HepG2 (cell line): Measurements from ENCODE around the gene CDK6. TPM values are rescaled to one million over a fixed set of nuclear protein-coding genes. Genes with fewer than 3 reads are reported as not detected.

ENCODE experiments used
- ELF3 ChIP-seq: IDR thresholded peaks from 2 replicates; pipeline ENCODE4 v1.6.1; 2016; ENCODE audit warnings: missing genetic modification reagents, missing compliant biosample characterization
- FOXP1 ChIP-seq, 2 experiments: fragments of 450-650 bp in 1 of 2; IDR thresholded peaks; 2 replicates each; pipeline ENCODE4 v1.6.1; 2017 to 2018; ENCODE audit warnings: antibody characterized with exemption in 1 of 2
- GATAD2A ChIP-seq: IDR thresholded peaks from 2 replicates; pipeline ENCODE4 v1.6.1; 2016
- GZF1 ChIP-seq: sonication (generic); formaldehyde crosslinking; IDR thresholded peaks from 2 replicates; pipeline ENCODE4 v1.5.1; 2020; ENCODE audit warnings: mild to moderate bottlenecking, missing genetic modification reagents
- PCBP2 ChIP-seq: fragments of 200-400 bp; formaldehyde crosslinking; optimal IDR thresholded peaks from 2 replicates; pipeline ENCODE3; 2018; ENCODE audit warnings: low read length, low read depth; ENCODE audit not compliant: poor library complexity, severe bottlenecking
- PITX1 ChIP-seq: sonication (generic); formaldehyde crosslinking; IDR thresholded peaks from 2 replicates; pipeline ENCODE4 v1.5.1; 2020; ENCODE audit warnings: mild to moderate bottlenecking, missing genetic modification reagents
- RAD51 ChIP-seq: fragments of 450-650 bp; IDR thresholded peaks from 2 replicates; pipeline ENCODE4 v1.6.1; 2016; ENCODE audit warnings: borderline replicate concordance
- RBFOX2 ChIP-seq: fragments of 200-400 bp; formaldehyde crosslinking; IDR thresholded peaks from 2 replicates; pipeline ENCODE4 v1.6.1; 2017; ENCODE audit warnings: low read depth, mild to moderate bottlenecking, low read length
- REL ChIP-seq: sonication (generic); formaldehyde crosslinking; conservative IDR thresholded peaks from 2 replicates; pipeline ENCODE4 v1.8.0; 2022; ENCODE audit warnings: mild to moderate bottlenecking, missing genetic modification reagents, moderate library complexity
- SALL2 ChIP-seq: sonication (generic); formaldehyde crosslinking; IDR thresholded peaks from 2 replicates; pipeline ENCODE4 v1.8.1; 2023; ENCODE audit warnings: mild to moderate bottlenecking, missing genetic modification reagents, inconsistent platforms
- STAT5B ChIP-seq: sonication (generic); formaldehyde crosslinking; IDR thresholded peaks from 2 replicates; pipeline ENCODE4 v1.4.0; 2020; ENCODE audit warnings: missing genetic modification reagents
- TBP ChIP-seq: sonication (generic); formaldehyde crosslinking; IDR thresholded peaks from 2 replicates; pipeline ENCODE4 v1.5.0; 2020; ENCODE audit warnings: missing genetic modification reagents
- TGIF2 ChIP-seq: IDR thresholded peaks from 2 replicates; pipeline ENCODE4 v1.6.1; 2016; ENCODE audit warnings: control low read depth, missing compliant biosample characterization
- ZFP37 ChIP-seq: sonication (generic); formaldehyde crosslinking; IDR thresholded peaks from 2 replicates; pipeline ENCODE4 v1.4.0; 2020; ENCODE audit warnings: missing genetic modification reagents, borderline replicate concordance
- ZNF12 ChIP-seq: sonication (generic); formaldehyde crosslinking; IDR thresholded peaks from 2 replicates; pipeline ENCODE4 v1.5.0; 2020; ENCODE audit warnings: missing genetic modification reagents
- ZNF260 ChIP-seq: sonication (generic); formaldehyde crosslinking; IDR thresholded peaks from 2 replicates; pipeline ENCODE4 v1.4.0; 2020; ENCODE audit warnings: missing genetic modification reagents, low read depth, mild to moderate bottlenecking, borderline replicate concordance
- ZNF331 ChIP-seq: sonication (generic); formaldehyde crosslinking; IDR thresholded peaks from 2 replicates; pipeline ENCODE4 v1.4.0; 2020; ENCODE audit warnings: missing genetic modification reagents
- ZNF354B ChIP-seq: sonication (generic); formaldehyde crosslinking; IDR thresholded peaks from 2 replicates; pipeline ENCODE4 v1.8.0; 2022; ENCODE audit warnings: mild to moderate bottlenecking, missing genetic modification reagents
- ZNF44 ChIP-seq: sonication (generic); formaldehyde crosslinking; IDR thresholded peaks from 2 replicates; pipeline ENCODE4 v1.5.1; 2020; ENCODE audit warnings: mild to moderate bottlenecking, missing genetic modification reagents
- polyA plus RNA-seq, 8 experiments: library from polyadenylated mRNA; depleted of rRNA in 3 of 8; stranded (reverse) in 7 of 8; unstranded in 1 of 8; fragments of >200 nt; fragmentation: Illumina TruSeq in 4 of 8; extraction: Trizol in 4 of 8; gene quantifications; 2 replicates each; pipeline versions ENCODE4 v1.2.1 to v1.2.3, GENCODE V29; 2011 to 2016; ENCODE audit warnings: low read depth in 4 of 8, missing spikeins in 1 of 8, mixed read lengths in 1 of 8; ENCODE audit not compliant: insufficient read depth in 1 of 8
- total RNA-seq, 5 experiments: library from RNA; depleted of rRNA; stranded (reverse); fragments of >200 nt; fragmentation: Illumina TruSeq; extraction: Trizol; gene quantifications; 2 replicates each; pipeline ENCODE4 v1.2.3, GENCODE V29; 2016; ENCODE audit warnings: low read depth in 1 of 5
- TF ChIP-seq, protein P1 (sequence below): fragments of 450-650 bp; IDR thresholded peaks from 2 replicates; pipeline ENCODE4 v1.6.1; 2016
- TF ChIP-seq, protein P2 (sequence below): sonication (generic); formaldehyde crosslinking; IDR thresholded peaks from 2 replicates; pipeline ENCODE4 v1.5.1; 2020; ENCODE audit warnings: missing genetic modification reagents, mild to moderate bottlenecking, borderline replicate concordance
- TF ChIP-seq, protein P3 (sequence below): sonication (generic); formaldehyde crosslinking; IDR thresholded peaks from 2 replicates; pipeline ENCODE4 v1.5.1; 2020; ENCODE audit warnings: mild to moderate bottlenecking, missing genetic modification reagents

The CDK6 gene
- total and polyA plus RNA-seq, 2 of the 13 experiments (the other 11 are each of a cell fraction or from before 2014, with no cell fraction given), result 34.6 to 90.8 TPM

DNA sequence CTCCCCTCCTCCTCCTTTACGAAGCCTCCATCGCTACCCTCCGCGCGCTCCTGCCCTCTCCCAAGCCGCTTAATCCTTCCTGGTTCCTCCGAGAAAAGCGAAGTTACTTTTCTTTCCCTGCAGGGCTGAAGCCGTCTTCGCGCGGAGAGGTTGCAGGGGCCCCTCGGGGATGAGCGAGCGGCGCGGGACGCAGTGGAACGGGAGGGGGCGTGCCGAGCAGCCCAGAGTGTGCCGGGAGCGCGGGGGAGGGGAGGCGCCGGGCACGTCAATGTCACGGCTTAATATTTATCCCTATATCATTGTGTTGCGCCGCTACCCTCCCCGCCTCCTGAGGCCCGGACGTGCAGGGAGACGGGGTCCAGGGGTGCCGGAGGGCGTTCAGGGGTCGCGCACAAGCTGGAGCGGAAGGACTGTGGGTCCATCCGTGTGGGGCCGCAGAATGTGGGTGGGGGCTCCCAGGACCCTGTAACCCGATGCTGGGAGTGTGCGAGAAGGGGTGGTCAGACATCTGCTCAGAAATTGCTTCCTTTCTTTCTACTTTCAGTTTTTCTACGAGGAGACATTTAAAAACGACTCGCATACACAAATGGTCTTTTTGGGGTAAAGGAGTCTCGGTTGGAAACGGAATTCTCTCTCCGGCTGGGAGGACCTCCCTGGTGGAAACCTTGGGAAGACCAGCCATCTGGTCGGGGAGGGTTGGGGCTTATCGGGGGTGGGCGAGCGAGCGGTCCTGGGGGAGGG lies 2.4 kb downstream of the CDK6 start (continued):
- TF ChIP-seq FOXP1 (IDR thresholded peaks at IDR 0.05) (no peak), FOXP1 (CRISPR knock-in tag; IDR thresholded peaks at IDR 0.05) (peak; percentile 50), ELF3 (CRISPR knock-in tag) (peak; percentile 84), PCBP2 (no peak), ZFP37 (CRISPR knock-in tag) (no peak; the same call in 1 of the 2 replicates), GZF1 (CRISPR knock-in tag) (peak; percentile 45; the same call in 1 of the 2 replicates), STAT5B (CRISPR knock-in tag) (0 out of 2 replicates have a peak, but pooled peaks have one; percentile 17), TBP (CRISPR knock-in tag) (peak; percentile 79; the same call in 1 of the 2 replicates), ZNF44 (CRISPR knock-in tag) (peak; percentile 39; the same call in 1 of the 2 replicates), REL (0 out of 2 replicates have a peak, but pooled peaks have one; percentile 50), ZNF260 (no peak), PITX1 (CRISPR knock-in tag) (peak; percentile 84), TGIF2 (CRISPR knock-in tag) (peak; percentile 85), ZNF354B (CRISPR knock-in tag) (no peak), ZNF331 (CRISPR knock-in tag) (peak; percentile 60; the same call in 1 of the 2 replicates), RBFOX2 (peak; percentile 73; the same call in 1 of the 2 replicates), ZNF12 (CRISPR knock-in tag) (no peak), RAD51 (no peak), SALL2 (CRISPR knock-in tag) (peak; percentile 76), GATAD2A (CRISPR knock-in tag) (peak; percentile 74)
- TF ChIP-seq, protein P1, sequence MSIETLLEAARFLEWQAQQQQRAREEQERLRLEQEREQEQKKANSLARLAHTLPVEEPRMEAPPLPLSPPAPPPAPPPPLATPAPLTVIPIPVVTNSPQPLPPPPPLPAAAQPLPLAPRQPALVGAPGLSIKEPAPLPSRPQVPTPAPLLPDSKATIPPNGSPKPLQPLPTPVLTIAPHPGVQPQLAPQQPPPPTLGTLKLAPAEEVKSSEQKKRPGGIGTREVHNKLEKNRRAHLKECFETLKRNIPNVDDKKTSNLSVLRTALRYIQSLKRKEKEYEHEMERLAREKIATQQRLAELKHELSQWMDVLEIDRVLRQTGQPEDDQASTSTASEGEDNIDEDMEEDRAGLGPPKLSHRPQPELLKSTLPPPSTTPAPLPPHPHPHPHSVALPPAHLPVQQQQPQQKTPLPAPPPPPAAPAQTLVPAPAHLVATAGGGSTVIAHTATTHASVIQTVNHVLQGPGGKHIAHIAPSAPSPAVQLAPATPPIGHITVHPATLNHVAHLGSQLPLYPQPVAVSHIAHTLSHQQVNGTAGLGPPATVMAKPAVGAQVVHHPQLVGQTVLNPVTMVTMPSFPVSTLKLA, result 0 out of 2 replicates have a peak, but pooled peaks have one; percentile 31
- TF ChIP-seq, protein P2, sequence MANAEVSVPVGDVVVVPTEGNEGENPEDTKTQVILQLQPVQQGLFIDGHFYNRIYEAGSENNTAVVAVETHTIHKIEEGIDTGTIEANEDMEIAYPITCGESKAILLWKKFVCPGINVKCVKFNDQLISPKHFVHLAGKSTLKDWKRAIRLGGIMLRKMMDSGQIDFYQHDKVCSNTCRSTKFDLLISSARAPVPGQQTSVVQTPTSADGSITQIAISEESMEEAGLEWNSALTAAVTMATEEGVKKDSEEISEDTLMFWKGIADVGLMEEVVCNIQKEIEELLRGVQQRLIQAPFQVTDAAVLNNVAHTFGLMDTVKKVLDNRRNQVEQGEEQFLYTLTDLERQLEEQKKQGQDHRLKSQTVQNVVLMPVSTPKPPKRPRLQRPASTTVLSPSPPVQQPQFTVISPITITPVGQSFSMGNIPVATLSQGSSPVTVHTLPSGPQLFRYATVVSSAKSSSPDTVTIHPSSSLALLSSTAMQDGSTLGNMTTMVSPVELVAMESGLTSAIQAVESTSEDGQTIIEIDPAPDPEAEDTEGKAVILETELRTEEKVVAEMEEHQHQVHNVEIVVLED (CRISPR knock-in tag), result peak; percentile 82
- TF ChIP-seq, protein P3, sequence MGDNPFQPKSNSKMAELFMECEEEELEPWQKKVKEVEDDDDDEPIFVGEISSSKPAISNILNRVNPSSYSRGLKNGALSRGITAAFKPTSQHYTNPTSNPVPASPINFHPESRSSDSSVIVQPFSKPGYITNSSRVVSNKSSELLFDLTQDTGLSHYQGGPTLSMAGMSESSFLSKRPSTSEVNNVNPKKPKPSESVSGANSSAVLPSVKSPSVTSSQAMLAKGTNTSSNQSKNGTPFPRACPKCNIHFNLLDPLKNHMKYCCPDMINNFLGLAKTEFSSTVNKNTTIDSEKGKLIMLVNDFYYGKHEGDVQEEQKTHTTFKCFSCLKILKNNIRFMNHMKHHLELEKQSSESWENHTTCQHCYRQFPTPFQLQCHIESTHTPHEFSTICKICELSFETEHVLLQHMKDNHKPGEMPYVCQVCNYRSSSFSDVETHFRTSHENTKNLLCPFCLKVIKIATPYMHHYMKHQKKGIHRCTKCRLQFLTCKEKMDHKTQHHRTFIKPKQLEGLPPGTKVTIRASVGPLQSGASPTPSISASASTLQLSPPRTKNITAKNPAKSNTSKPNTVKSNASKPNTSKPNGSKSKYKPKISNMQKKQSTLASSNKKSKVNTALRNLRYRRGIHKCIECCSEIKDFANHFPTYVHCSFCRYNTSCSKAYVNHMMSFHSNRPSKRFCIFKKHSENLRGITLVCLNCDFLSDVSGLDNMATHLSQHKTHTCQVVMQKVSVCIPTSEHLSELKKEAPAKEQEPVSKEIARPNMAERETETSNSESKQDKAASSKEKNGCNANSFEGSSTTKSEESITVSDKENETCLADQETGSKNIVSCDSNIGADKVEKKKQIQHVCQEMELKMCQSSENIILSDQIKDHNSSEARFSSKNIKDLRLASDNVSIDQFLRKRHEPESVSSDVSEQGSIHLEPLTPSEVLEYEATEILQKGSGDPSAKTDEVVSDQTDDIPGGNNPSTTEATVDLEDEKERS (CRISPR knock-in tag), result no peak
